ENCODE measurements around the gene CERS6.

The CERS6 gene

DNA sequence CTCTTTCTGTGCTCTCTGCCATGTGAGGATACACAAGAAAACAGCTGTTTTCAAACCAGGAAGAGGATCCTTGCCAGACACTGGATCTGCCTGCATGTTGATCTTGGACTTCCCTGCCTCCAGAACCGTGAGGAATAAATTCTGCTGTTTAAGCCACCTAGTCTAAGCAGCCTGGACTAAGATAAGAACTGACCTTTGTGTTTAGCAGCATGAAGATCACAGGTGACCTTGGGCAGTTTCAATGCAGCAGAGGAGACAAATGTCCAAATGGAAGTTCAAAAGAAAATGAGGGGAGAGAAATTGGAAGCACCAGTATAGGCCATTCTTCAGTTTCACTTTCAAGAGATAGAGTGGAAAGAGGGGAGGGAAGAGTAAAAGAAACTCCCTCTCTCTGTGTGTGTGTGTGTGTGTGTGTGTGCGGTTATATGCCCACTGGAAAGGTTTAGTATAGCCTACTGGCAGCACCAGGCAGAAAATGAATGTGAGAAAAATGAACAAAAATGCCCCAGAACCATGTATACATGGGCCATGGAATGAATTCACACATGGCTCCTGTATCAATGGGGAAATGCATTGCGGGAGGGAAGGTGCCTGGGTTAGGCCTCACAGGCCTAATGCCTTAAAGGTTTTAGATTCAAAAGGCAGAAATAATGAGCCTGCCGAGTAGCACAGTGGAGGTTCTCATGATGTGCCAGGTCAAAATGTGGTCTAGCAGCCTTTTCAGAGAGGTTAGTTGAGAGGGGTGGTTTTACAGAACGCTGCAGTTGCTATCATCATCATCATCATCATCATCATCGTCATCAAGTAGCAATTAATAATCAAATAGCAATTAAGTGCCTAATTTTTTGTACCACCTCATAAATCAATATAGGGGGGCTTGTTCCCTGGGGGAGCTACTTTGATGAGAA is 1.1 kb upstream of the CERS6 start:
- H3K27ac ChIP-seq: peak overlapping the region; percentile 87
- TF ChIP-seq, protein P1, sequence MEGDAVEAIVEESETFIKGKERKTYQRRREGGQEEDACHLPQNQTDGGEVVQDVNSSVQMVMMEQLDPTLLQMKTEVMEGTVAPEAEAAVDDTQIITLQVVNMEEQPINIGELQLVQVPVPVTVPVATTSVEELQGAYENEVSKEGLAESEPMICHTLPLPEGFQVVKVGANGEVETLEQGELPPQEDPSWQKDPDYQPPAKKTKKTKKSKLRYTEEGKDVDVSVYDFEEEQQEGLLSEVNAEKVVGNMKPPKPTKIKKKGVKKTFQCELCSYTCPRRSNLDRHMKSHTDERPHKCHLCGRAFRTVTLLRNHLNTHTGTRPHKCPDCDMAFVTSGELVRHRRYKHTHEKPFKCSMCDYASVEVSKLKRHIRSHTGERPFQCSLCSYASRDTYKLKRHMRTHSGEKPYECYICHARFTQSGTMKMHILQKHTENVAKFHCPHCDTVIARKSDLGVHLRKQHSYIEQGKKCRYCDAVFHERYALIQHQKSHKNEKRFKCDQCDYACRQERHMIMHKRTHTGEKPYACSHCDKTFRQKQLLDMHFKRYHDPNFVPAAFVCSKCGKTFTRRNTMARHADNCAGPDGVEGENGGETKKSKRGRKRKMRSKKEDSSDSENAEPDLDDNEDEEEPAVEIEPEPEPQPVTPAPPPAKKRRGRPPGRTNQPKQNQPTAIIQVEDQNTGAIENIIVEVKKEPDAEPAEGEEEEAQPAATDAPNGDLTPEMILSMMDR (conservative IDR thresholded peaks at IDR 0.05): no peak
- no peak for TF ChIP-seq ZFX (IDR thresholded peaks at IDR 0.05)

DNA sequence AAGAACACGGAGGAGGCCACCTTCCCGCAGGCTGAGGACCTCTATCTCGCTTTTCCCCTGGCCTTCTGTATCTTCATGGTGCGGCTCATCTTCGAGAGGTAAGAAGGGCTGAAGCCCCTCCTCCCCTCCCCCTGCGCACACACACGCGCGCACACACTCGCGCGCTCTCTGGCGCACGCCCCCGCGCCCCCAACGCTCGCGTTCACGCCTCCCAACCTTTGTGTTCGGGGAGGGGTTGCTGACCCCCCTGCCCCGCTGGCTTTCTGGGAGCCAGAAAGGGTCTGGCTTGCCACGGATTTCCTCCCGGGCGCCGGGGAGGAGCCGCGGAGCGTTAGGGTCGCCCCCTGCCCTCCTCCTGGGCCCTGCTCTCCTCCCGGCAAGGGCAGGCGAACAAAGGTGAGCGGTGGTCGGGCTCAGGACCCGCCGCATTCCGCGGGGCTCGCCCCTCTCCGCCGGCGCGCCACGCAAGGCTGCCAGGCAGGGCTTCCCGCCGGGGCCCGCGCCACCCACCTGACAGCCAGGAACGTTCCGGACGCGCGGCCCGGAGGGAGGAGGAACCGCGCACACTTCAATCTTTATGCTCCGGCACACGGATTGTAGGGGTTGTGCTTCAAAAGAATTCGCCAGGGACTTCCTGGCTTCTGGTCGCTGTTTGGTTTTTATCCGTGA is 583 bp downstream of the CERS6 start:
- peak overlapping the region; percentile 87 for H3K27ac ChIP-seq
- TF ChIP-seq, protein P1 (conservative IDR thresholded peaks at IDR 0.05): no peak
- no peak for TF ChIP-seq ZFX (IDR thresholded peaks at IDR 0.05)

DNA sequence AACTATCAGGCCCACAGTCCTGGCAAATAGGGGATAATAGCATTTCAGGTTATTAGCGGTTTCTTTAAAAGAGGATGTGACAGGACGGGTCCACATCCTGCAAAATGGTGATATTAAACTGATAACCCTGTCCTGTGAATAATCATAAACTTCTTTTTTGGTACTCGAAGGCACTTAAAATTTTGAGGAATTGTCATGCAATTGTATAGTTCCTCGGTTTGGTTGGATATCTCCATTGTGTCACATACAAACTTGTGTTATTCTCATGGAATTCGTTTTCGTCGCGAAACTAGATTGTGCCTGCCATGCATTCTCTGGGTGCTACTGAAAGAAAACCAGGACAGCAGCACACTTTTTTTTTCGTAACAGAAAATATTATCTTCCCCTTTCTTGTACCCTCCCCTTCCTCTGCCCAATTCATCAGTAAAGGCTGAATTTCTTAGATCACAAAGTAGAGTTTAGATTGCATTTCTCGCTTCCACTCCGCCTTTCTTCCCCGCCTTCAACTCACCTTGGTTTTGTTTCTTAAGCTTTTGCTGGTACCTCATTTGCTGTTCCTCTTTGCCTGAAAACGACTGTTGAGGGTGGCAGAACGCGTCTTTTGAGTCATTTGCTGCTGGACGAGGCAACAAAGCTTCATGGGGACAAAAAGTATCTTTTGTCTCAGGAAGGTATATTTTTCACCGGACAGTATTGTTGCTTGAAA is 1.3 kb downstream of the CERS6 start:
- TF ChIP-seq, protein P1 (conservative IDR thresholded peaks at IDR 0.05): no peak
- TF ChIP-seq ZFX (IDR thresholded peaks at IDR 0.05): no peak
- H3K27ac ChIP-seq: peak overlapping the region; percentile 87

DNA sequence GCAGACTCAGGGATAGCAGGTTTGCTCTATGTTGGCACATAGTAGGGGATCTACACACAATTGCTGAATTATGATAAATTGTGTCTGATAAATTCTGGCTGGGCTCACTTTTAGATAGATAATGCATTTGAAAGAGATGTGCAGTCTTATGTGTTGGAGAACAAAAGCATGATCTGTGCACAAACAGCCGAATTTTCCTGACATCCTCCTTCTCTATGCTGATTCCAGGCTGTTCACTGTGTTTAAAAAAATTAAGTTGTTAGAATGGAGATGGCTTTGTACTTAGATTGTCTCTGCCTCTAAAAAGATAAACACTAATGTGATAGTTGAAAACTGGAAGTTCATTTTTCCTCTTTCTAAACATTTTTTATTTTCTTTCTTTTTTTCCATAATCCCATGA is 2.1 kb downstream of the CERS6 start:
- no peak for TF ChIP-seq ZFX (IDR thresholded peaks at IDR 0.05)
- TF ChIP-seq, protein P1 (conservative IDR thresholded peaks at IDR 0.05): no peak
- H3K27ac ChIP-seq: no peak overlapping the region

DNA sequence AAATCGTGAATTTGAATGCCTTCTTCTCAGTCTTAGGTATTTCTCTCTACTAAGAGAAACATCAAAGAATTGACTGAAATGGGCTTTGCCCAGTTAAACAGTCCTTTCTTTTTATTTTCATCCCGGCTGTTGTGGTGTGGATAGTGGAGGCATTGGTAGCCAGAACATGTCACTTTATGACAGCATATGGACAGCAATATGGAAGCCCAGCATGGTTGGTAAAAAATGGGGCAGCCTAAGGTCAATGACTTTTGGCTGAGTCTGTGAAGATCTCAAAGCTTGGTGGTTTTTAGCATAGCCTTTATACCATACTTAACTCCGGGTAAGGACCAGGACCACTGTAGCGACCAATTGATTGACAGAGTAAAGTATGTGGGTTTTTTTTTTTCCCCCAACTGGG is 3.2 kb downstream of the CERS6 start:
- no peak for TF ChIP-seq ZFX (IDR thresholded peaks at IDR 0.05)
- TF ChIP-seq, protein P1 (conservative IDR thresholded peaks at IDR 0.05): no peak
- H3K27ac ChIP-seq: no peak overlapping the region

DNA sequence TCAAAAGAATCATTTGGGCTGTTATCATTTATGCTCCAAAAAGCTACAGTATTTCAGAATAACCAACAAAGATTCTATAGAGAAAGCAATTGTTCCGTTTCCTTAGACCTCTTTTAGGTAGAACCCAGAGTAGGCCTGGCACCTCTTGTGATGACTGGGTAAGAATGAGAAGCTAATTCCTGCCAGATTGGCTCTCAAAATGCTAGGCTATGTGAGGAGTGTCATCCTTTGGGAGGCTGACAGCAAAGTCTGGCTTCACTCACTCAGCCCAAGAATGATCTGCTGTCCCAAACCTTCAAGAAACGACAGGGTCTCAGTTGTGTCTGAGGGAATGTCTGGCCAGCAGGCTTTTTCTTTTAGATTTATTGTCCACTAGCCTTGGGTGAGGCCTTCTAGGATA is 4.5 kb downstream of the CERS6 start:
- no peak for TF ChIP-seq ZFX (IDR thresholded peaks at IDR 0.05)
- TF ChIP-seq, protein P1 (conservative IDR thresholded peaks at IDR 0.05): no peak
- H3K27ac ChIP-seq: no peak overlapping the region
